ENCODE measurements around the gene EGFL6. TPM values are rescaled to one million over a fixed set of nuclear protein-coding genes. Genes with fewer than 3 reads are reported as not detected.
A peak's percentile ranks its signal among the peaks of the same experiment; 100 is the strongest.

EGFL6 gene
- total and polyA plus RNA-seq, 8 donors = 0.02 to 0.28 (median 0.06) TPM; not detected in 3

- ATAC-seq = no peak
- no peaks in the 10 kb centered on the region for H3K36me3 ChIP-seq
- 57 to 81% methylated on average over 3 of the region's 3 CpGs for WGBS, 2 donors
- no peaks in the 10 kb centered on the region for H3K9me3 ChIP-seq
- FAIRE-seq = no peak
- peaks cover 0 to 18% (median 2%) of the 10 kb centered on the region in 4 donors for H3K27me3 ChIP-seq
- no peak for DNase-seq
- no peak overlapping the region for H3K4me3 ChIP-seq
- intact Hi-C loops (cut with DNase I) = no loop called here
- no peaks in the 10 kb centered on the region for H3K4me1 ChIP-seq
- no peak for TF ChIP-seq CTCF (IDR thresholded peaks at IDR 0.05)
- H3K27ac ChIP-seq = no peak overlapping the region
Observed at GRCh38 chrX:13598877-13599276, 29.5 kb downstream of the EGFL6 start.

- no peak for TF ChIP-seq CTCF (IDR thresholded peaks at IDR 0.05)
- Histone ChIP-seq H3K27ac (no peak overlapping the region), H3K4me3 (no peak overlapping the region), H3K9me3 (no peaks in the 10 kb centered on the region), H3K27me3 (peaks cover 0 to 19% (median 2%) of the 10 kb centered on the region in 4 donors), H3K36me3 (no peaks in the 10 kb centered on the region), H3K4me1 (no peaks in the 10 kb centered on the region)
- peak; percentile 13 for FAIRE-seq
- peak in 2 of 4 donors; percentile 38 to 68 for ATAC-seq
- 86 to 95% methylated on average over 1 of the region's 1 CpG for WGBS, 2 donors
- DNase-seq = no peak
- intact Hi-C loops (cut with DNase I) = no loop called here
Observed at GRCh38 chrX:13599491-13599890, 30.1 kb downstream of the EGFL6 start.

GRCh38 chrX:13605611-13606010 is 36.2 kb downstream of the EGFL6 start:
- H3K36me3 ChIP-seq = no peaks in the 10 kb centered on the region
- no peak overlapping the region for H3K27ac ChIP-seq
- ATAC-seq (no peak), DNase-seq (no peak), FAIRE-seq (no peak)
- intact Hi-C loops (cut with DNase I) = no loop called here
- no peak overlapping the region for H3K4me3 ChIP-seq
- H3K9me3 ChIP-seq = no peaks in the 10 kb centered on the region
- no peak for TF ChIP-seq CTCF (IDR thresholded peaks at IDR 0.05)
- WGBS, 2 donors = 70 to 72% methylated on average over 1 of the region's 1 CpG
- no peaks in the 10 kb centered on the region for H3K4me1 ChIP-seq
- peaks cover 0 to 19% (median 2%) of the 10 kb centered on the region in 4 donors for H3K27me3 ChIP-seq

GRCh38 chrX:13607331-13607995 is 38.1 kb downstream of the EGFL6 start:
- ATAC-seq (no peak), FAIRE-seq (no peak), DNase-seq (no peak)
- no peak for TF ChIP-seq CTCF (IDR thresholded peaks at IDR 0.05)
- H3K9me3 ChIP-seq = no peaks in the 10 kb centered on the region
- WGBS, 2 donors = 57 to 60% methylated on average over 6 of the region's 6 CpGs
- H3K27me3 ChIP-seq = peaks cover 0 to 19% (median 2%) of the 10 kb centered on the region in 4 donors
- no peaks in the 10 kb centered on the region for H3K4me1 ChIP-seq
- H3K36me3 ChIP-seq = no peaks in the 10 kb centered on the region
- intact Hi-C loops (cut with DNase I) = no loop called here
- no peak overlapping the region for H3K4me3 ChIP-seq
- H3K27ac ChIP-seq = no peak overlapping the region

- intact Hi-C loops (cut with DNase I) = no loop called here
- H3K27ac ChIP-seq = no peak overlapping the region
- DNase-seq = no peak
- ATAC-seq = peak in 1 of 4 donors; percentile 28
- FAIRE-seq = no peak
- H3K27me3 ChIP-seq = peaks cover 0 to 17% (median 2%) of the 10 kb centered on the region in 4 donors
- no peaks in the 10 kb centered on the region for H3K36me3 ChIP-seq
- no peaks in the 10 kb centered on the region for H3K9me3 ChIP-seq
- 47 to 66% methylated on average over 2 of the region's 2 CpGs for WGBS, 2 donors
- no peak overlapping the region for H3K4me3 ChIP-seq
- TF ChIP-seq CTCF (IDR thresholded peaks at IDR 0.05) = no peak
- H3K4me1 ChIP-seq = no peaks in the 10 kb centered on the region
Observed at GRCh38 chrX:13607996-13608365, 38.6 kb downstream of the EGFL6 start.
